ENCODE results near the gene KCNH2. TPM values are rescaled to one million over a fixed set of nuclear protein-coding genes. Genes with fewer than 3 reads are reported as not detected.

KCNH2 gene
- total RNA-seq, 1 donor from 2014 or later = 12.4 TPM

GRCh38 chr7:150967349-150967748, 10.8 kb downstream of the KCNH2 start:
- Mint-ChIP-seq H3K9me3 (no peaks in the 10 kb centered on the region), H3K27ac (ENCODE audit: unreplicated experiment) (no peak overlapping the region), H3K4me3 (no peak overlapping the region), H3K27me3 (ENCODE audit: low read depth) (peaks cover 2% of the 10 kb centered on the region), H3K4me1 (peaks cover 42% of the 10 kb centered on the region), H3K36me3 (ENCODE audit: low read depth) (no peaks in the 10 kb centered on the region)
- DNase-seq (ENCODE audit: low read depth, low spot score) = no peak
- no peak for TF ChIP-seq CTCF (conservative IDR thresholded peaks at IDR 0.05)

- peaks cover 41% of the 10 kb centered on the region for H3K4me1 Mint-ChIP-seq
- no peaks in the 10 kb centered on the region for H3K36me3 Mint-ChIP-seq (ENCODE audit: low read depth)
- H3K27me3 Mint-ChIP-seq (ENCODE audit: low read depth) = peaks cover 2% of the 10 kb centered on the region
- peak; percentile 47 for TF ChIP-seq CTCF (conservative IDR thresholded peaks at IDR 0.05)
- H3K9me3 Mint-ChIP-seq = no peaks in the 10 kb centered on the region
- H3K27ac Mint-ChIP-seq (ENCODE audit: unreplicated experiment) = no peak overlapping the region
- DNase-seq (ENCODE audit: low read depth, low spot score) = no peak
- no peak overlapping the region for H3K4me3 Mint-ChIP-seq
Measured at GRCh38 chr7:150966002-150966401, 12.1 kb downstream of the KCNH2 start.

- Mint-ChIP-seq H3K27ac (ENCODE audit: unreplicated experiment) (no peak overlapping the region), H3K4me3 (no peak overlapping the region), H3K9me3 (no peaks in the 10 kb centered on the region), H3K36me3 (ENCODE audit: low read depth) (no peaks in the 10 kb centered on the region), H3K27me3 (ENCODE audit: low read depth) (peaks cover 2% of the 10 kb centered on the region), H3K4me1 (peaks cover 35% of the 10 kb centered on the region)
- no peak for TF ChIP-seq CTCF (conservative IDR thresholded peaks at IDR 0.05)
- no peak for DNase-seq (ENCODE audit: low read depth, low spot score)
Measured at GRCh38 chr7:150965273-150965830, 12.8 kb downstream of the KCNH2 start.

- Mint-ChIP-seq H3K27me3 (ENCODE audit: low read depth) (no peaks in the 10 kb centered on the region), H3K4me3 (no peak overlapping the region), H3K36me3 (ENCODE audit: low read depth) (no peaks in the 10 kb centered on the region), H3K4me1 (peaks cover 28% of the 10 kb centered on the region), H3K27ac (ENCODE audit: unreplicated experiment) (no peak overlapping the region), H3K9me3 (no peaks in the 10 kb centered on the region)
- no peak for TF ChIP-seq CTCF (conservative IDR thresholded peaks at IDR 0.05)
- DNase-seq (ENCODE audit: low read depth, low spot score) = no peak
Measured at GRCh38 chr7:150964593-150965111, 13.5 kb downstream of the KCNH2 start.

- H3K9me3 Mint-ChIP-seq = no peaks in the 10 kb centered on the region
- peaks cover 23% of the 10 kb centered on the region for H3K4me1 Mint-ChIP-seq
- no peak for TF ChIP-seq CTCF (conservative IDR thresholded peaks at IDR 0.05)
- no peak overlapping the region for H3K4me3 Mint-ChIP-seq
- DNase-seq (ENCODE audit: low read depth, low spot score) = no peak
- H3K36me3 Mint-ChIP-seq (ENCODE audit: low read depth) = no peaks in the 10 kb centered on the region
- no peak overlapping the region for H3K27ac Mint-ChIP-seq (ENCODE audit: unreplicated experiment)
- no peaks in the 10 kb centered on the region for H3K27me3 Mint-ChIP-seq (ENCODE audit: low read depth)
Measured at GRCh38 chr7:150963707-150964559, 14.2 kb downstream of the KCNH2 start.

All from neural crest cell (in vitro differentiated cells).